Measurements from ENCODE around the gene MAK.
A peak's percentile ranks its signal among the peaks of the same experiment; 100 is the strongest.
"Not testable (repeated sequence)": the region's sequence is repeated elsewhere in the genome, so short reads cannot be mapped to it uniquely, and the experiment has no call there.

MAK gene

DNA sequence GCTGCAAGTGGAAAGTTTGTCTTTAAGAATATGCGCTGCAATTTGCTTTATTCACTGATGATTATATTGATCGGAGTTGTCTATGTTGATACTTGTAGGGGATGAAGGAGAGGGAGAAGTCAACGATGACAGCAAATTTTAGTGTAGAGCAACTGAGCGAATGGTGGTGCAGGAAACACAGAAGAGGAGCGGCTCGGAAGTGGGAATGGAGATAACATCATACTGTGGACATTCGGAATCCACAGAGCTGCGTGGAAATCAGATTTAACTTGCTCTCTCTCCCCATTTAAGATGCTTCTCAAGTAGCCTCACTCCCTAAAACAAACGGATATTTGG, 91.5 kb downstream of the MAK start:
- peak overlapping the region; percentile 88 for H3K27ac ChIP-seq
- TF ChIP-seq, protein P1, sequence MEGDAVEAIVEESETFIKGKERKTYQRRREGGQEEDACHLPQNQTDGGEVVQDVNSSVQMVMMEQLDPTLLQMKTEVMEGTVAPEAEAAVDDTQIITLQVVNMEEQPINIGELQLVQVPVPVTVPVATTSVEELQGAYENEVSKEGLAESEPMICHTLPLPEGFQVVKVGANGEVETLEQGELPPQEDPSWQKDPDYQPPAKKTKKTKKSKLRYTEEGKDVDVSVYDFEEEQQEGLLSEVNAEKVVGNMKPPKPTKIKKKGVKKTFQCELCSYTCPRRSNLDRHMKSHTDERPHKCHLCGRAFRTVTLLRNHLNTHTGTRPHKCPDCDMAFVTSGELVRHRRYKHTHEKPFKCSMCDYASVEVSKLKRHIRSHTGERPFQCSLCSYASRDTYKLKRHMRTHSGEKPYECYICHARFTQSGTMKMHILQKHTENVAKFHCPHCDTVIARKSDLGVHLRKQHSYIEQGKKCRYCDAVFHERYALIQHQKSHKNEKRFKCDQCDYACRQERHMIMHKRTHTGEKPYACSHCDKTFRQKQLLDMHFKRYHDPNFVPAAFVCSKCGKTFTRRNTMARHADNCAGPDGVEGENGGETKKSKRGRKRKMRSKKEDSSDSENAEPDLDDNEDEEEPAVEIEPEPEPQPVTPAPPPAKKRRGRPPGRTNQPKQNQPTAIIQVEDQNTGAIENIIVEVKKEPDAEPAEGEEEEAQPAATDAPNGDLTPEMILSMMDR (IDR thresholded peaks at IDR 0.05), result no peak

DNA sequence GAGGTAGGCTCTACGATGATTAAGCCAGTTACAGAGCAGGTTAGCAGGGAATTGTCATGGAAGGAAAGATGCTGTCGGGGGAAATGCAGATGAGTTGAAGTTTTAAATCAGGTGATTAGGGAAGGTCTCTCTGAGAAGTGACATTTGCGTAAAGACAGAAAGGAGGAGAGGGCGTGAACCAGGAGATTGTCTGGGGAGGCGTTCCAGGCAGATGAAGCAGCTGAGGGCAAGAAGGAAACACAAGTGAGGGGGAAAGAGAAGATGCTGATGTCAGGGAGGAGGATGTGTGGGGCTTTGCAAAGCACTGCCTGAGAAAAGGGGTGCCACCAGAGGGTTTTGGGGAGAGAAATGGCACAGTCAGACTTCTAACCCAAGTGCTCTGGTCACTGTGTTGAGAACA, 93.2 kb downstream of the MAK start:
- no peak overlapping the region for H3K27ac ChIP-seq
- no peak for TF ChIP-seq ZFX (IDR thresholded peaks at IDR 0.05; ENCODE audit: borderline replicate concordance)
- TF ChIP-seq, protein P1 (IDR thresholded peaks at IDR 0.05), result no peak

DNA sequence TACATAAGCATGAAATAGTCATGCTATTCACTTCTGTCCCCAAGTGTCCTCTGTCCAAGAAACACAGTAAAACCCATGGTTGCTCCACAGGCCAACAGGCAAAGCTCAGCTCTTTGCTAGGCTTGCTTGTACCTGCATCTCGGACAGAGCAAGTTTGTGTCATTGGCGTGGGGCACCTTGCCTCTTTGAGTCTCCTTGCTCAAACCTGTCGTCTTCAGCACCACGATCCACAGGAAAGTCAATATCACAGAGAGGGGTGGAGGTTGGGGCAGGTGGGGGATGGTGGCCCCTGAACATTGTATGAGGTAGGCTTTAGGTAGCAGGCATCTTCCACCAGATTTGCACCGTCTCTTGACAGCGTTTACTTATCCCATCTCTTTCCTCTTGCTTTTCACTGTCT, 94.8 kb downstream of the MAK start:
- H3K27ac ChIP-seq, result no peak overlapping the region
- TF ChIP-seq, protein P1 (IDR thresholded peaks at IDR 0.05), result no peak
- no peak for TF ChIP-seq ZFX (IDR thresholded peaks at IDR 0.05; ENCODE audit: borderline replicate concordance)

DNA sequence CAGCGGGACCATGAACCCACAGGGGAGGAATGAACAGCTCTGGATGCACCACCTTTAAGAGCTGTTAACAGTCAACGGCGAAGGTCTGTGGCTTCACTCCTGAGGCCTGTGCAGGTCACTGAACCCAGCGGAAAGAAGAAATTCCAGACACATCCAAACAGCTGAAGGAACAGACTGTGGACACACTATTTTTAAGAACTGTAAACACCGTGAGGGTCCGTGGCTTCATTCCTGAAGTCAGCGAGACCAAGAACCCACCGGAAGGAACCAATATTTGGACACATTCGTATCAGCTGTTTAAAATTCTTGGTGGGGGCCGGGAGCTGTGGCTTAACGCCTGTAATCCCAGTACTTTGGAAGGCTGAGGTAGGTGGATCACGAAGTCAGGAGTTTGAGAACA, 96.1 kb downstream of the MAK start:
- TF ChIP-seq, protein P1 (IDR thresholded peaks at IDR 0.05), result no peak
- no peak for TF ChIP-seq ZFX (IDR thresholded peaks at IDR 0.05; ENCODE audit: borderline replicate concordance)
- H3K27ac ChIP-seq, result no peak overlapping the region

DNA sequence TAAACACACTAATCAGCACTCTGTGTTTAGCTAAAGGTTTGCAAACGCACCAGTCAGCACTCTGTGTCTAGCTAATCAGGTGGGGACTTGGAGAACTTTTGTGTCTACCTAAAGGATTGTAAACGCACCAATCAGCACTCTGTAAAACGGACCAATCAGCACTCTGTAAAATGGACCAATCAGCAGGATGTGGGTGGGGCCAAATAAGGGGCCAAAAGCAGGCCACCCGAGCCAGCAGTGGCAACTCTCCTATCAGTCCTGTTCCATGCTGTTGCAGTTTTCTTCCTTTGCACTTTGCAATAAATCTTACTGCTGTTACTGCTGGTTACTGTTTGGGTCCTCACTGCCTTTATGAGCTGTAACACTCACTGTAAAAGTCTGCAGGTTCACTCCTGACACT, 96.7 kb downstream of the MAK start:
- H3K27ac ChIP-seq, result not testable (repeated sequence)

DNA sequence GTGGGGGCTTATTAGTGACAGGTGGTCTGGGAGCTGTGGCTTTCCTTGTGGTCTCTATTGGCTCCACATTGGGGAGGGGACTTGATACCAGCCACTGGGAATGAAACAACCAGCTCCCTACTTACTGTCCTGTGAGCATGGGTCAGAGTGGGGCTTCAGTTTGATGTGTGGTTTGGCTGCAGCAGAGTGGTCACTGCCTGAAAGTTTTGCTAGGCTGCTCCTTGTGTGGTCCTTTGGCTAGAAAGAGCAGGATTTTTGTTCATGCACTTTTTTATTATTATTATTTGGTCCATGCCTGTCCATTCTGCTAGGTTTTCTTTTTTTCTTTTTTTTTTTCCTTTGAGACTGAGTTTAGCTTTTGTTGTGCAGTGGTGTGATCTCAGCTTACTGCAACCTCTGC, 98.3 kb downstream of the MAK start:
- no peak for TF ChIP-seq ZFX (IDR thresholded peaks at IDR 0.05; ENCODE audit: borderline replicate concordance)
- TF ChIP-seq, protein P1 (IDR thresholded peaks at IDR 0.05), result no peak

DNA sequence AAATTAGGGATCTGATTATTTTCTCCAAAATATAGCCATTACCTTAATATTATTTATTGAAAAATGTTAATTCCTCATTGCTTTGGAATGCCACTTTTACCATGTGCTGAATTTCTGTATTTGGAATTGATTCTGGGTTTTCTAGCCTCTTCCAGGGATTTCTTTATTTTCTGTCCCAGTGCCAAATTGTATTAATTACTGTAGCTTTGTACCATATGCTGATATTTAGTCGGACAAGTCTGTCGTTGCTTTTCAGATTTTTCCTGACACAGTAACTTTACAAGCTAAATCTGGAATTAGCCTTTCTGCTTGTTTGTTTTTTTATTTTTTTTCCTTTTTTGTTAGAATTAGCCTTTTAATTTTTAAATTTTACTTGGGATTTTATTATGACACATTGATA, 101.6 kb downstream of the MAK start:
- H3K27ac ChIP-seq, result no peak overlapping the region
- TF ChIP-seq, protein P1 (IDR thresholded peaks at IDR 0.05), result no peak
- no peak for TF ChIP-seq ZFX (IDR thresholded peaks at IDR 0.05; ENCODE audit: borderline replicate concordance)

More for the DNA sequence above, 98.3 kb downstream of the MAK start:
- H3K27ac ChIP-seq, result no peak overlapping the region

DNA sequence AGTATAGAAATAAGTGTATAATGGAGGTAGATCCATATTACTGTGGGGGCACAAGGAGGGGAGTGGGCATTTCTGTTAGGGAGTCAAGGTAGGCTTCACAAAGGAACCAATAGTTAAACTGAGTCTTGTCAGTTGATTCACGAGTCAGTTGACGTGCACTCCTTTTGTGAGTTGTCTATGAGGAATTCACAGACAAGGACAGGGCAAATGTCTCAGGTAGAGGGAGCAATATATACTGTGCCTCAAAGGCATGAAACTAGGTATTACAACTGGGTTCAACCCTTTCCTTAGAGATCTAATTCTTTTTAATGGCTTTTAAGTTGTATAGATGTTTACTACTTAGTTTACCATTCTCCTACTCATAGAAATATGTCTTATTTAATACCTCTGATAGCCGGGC, 104.5 kb downstream of the MAK start:
- H3K27ac ChIP-seq, result peak overlapping the region; percentile 9; the same call in 1 of the 2 replicates

More for the DNA sequence above, 104.5 kb downstream of the MAK start:
- no peak for TF ChIP-seq ZFX (IDR thresholded peaks at IDR 0.05; ENCODE audit: borderline replicate concordance)
- TF ChIP-seq, protein P1 (IDR thresholded peaks at IDR 0.05), result no peak
